NOMO-1 treated with dmso at 0.1 percent for 144 hours (cell line): ENCODE measurements around the gene KCNF1.

ENCODE experiments used
- DNase-seq: peaks from one replicate; lab custom pipeline; 2025; ENCODE audit not compliant: unreplicated experiment; lab: John Stamatoyannopoulos, UW

The KCNF1 gene

GRCh38 chr2:10901160-10901939 is 10.4 kb upstream of the KCNF1 start:
- DNase-seq = no peak

GRCh38 chr2:10903861-10904210 is 7.9 kb upstream of the KCNF1 start:
- DNase-seq = no peak

GRCh38 chr2:10904455-10904854 is 7.3 kb upstream of the KCNF1 start:
- DNase-seq = no peak

- DNase-seq = no peak
Observed at GRCh38 chr2:10905006-10905861, 6.5 kb upstream of the KCNF1 start.

- DNase-seq = no peak
Observed at GRCh38 chr2:10905862-10906143, 5.9 kb upstream of the KCNF1 start.

GRCh38 chr2:10906926-10907625 is 4.7 kb upstream of the KCNF1 start:
- DNase-seq = no peak

GRCh38 chr2:10908195-10908594 is 3.5 kb upstream of the KCNF1 start:
- no peak for DNase-seq

- DNase-seq = peak; percentile 18
Observed at GRCh38 chr2:10909050-10909995, 2.4 kb upstream of the KCNF1 start.

- DNase-seq = no peak
Observed at GRCh38 chr2:10909996-10910341, 1.8 kb upstream of the KCNF1 start.

GRCh38 chr2:10910625-10911024 is 1.1 kb upstream of the KCNF1 start:
- DNase-seq = no peak

- DNase-seq = no peak
Observed at GRCh38 chr2:10912076-10912731, 470 bp downstream of the KCNF1 start.

- DNase-seq = no peak
Observed at GRCh38 chr2:10912796-10913455, 1.2 kb downstream of the KCNF1 start.

- DNase-seq = no peak
Observed at GRCh38 chr2:10913501-10914271, 2.0 kb downstream of the KCNF1 start.

- no peak for DNase-seq
Observed at GRCh38 chr2:10914272-10914693, 2.5 kb downstream of the KCNF1 start.

GRCh38 chr2:10915236-10915635 is 3.5 kb downstream of the KCNF1 start:
- DNase-seq = no peak

- DNase-seq = no peak
Observed at GRCh38 chr2:10915731-10916276, 4.1 kb downstream of the KCNF1 start.

GRCh38 chr2:10916953-10917352 is 5.2 kb downstream of the KCNF1 start:
- DNase-seq = no peak

- no peak for DNase-seq
Observed at GRCh38 chr2:10917927-10918326, 6.2 kb downstream of the KCNF1 start.
